Kidney epithelial cell (primary cell): ENCODE results near the gene GRM7. TPM values are rescaled to one million over a fixed set of nuclear protein-coding genes. Genes with fewer than 3 reads are reported as not detected.

Experiments
- DNase-seq: peaks from one replicate; pipeline ENCODE4 v3.0.0-alpha.2; 2010; ENCODE audit warnings: low read depth
- H3K27me3 ChIP-seq: 2 replicates; pipeline ENCODE4 v1.6.0; 2011; ENCODE audit warnings: low read length; ENCODE audit not compliant: control insufficient read depth, insufficient read depth
- H3K36me3 ChIP-seq: 2 replicates; pipeline ENCODE4 v1.5.1; 2011; ENCODE audit warnings: low read length; ENCODE audit not compliant: control insufficient read depth, insufficient read depth
- H3K4me3 ChIP-seq: 2 replicates; pipeline ENCODE4 v1.5.1; 2011; ENCODE audit warnings: low read depth, mild to moderate bottlenecking, control low read depth, low read length
- CTCF ChIP-seq: IDR thresholded peaks from 2 replicates; pipeline ENCODE4 v1.5.1; 2011; ENCODE audit warnings: mild to moderate bottlenecking, moderate library complexity, low read length, control low read depth, inconsistent platforms; ENCODE audit not compliant: insufficient read depth, poor library complexity, severe bottlenecking
- total RNA-seq: library from RNA; depleted of rRNA; stranded (reverse); fragments of >200 nt; gene quantifications from 2 replicates; pipeline ENCODE4 v1.2.3, GENCODE V29; 2015

GRM7 gene
- total RNA-seq, 1 donor from 2014 or later = 0.17 TPM

GRCh38 chr3:7678521-7678920 lies 817.6 kb downstream of the GRM7 start:
- Histone ChIP-seq H3K4me3 (no peak overlapping the region), H3K36me3 (no peaks in the 10 kb centered on the region), H3K27me3 (no peaks in the 10 kb centered on the region)
- DNase-seq = no peak
- no peak for TF ChIP-seq CTCF

DNA sequence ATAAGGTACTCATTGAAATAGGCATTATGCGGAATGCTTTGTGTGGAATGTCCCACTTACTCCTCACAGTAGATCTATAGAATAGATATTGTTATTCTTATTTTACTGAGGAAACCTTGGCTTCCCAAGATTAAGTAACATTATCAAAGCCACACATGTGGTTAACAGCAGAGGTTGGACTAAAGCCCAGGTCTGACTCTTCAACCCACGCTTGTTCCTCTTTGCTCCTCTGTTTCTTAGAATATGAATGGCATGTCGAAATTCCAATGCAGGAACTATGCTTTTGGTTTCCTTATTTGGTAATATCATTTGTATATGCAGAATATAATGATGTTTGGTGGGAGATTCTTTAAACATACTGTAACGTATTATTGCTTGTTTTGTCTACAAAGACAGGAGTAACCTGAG lies 821.9 kb downstream of the GRM7 start:
- DNase-seq = peak; percentile 49
- TF ChIP-seq CTCF = no peak
- no peaks in the 10 kb centered on the region for H3K27me3 ChIP-seq
- no peaks in the 10 kb centered on the region for H3K36me3 ChIP-seq
- H3K4me3 ChIP-seq = no peak overlapping the region

DNA sequence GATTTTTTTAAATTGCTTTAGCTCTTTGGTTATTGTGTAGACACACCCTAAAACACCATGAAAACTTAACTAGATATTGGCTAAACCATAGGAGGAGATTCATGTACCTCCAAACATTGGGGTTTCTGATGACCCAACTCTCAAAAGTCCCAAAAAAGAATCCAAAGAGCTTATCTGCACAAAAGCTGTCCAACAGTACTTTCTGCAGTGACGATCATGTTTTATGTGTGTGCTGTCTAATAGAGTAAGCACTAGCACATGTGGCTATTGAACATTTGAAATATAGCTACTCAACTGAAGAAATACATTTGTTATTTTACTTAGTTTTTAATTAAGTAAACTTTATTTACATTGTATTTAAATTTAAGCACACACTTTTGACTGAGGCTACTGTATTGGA lies 822.5 kb downstream of the GRM7 start:
- H3K27me3 ChIP-seq = no peaks in the 10 kb centered on the region
- H3K36me3 ChIP-seq = no peaks in the 10 kb centered on the region
- H3K4me3 ChIP-seq = no peak overlapping the region
- DNase-seq = no peak
- TF ChIP-seq CTCF = no peak

DNA sequence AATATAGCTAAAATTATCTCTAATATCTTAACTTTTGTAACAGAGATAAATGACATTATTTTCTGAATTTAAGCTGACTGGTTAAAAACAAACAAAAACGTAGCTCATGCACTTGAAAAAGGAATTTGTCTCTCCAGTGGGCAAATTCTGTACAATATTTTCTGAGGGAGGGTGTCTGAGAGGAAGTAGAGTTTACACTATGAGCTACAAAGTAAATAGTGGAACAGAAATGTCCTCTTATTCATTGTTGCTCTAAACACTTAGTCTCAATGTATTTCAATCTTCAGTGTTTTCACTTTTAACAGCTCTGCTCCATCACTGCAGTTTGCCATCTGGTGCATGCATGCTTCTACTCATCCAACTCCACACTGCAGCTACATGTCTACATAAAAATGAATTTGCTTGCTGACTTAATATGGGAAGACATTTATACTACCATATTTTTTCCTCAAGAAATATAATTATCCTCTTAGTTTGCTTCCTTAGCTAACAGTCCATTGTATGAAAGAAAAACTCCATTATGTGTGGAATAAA lies 823.3 kb downstream of the GRM7 start:
- Histone ChIP-seq H3K4me3 (no peak overlapping the region), H3K36me3 (no peaks in the 10 kb centered on the region), H3K27me3 (no peaks in the 10 kb centered on the region)
- TF ChIP-seq CTCF = no peak
- DNase-seq = no peak

DNA sequence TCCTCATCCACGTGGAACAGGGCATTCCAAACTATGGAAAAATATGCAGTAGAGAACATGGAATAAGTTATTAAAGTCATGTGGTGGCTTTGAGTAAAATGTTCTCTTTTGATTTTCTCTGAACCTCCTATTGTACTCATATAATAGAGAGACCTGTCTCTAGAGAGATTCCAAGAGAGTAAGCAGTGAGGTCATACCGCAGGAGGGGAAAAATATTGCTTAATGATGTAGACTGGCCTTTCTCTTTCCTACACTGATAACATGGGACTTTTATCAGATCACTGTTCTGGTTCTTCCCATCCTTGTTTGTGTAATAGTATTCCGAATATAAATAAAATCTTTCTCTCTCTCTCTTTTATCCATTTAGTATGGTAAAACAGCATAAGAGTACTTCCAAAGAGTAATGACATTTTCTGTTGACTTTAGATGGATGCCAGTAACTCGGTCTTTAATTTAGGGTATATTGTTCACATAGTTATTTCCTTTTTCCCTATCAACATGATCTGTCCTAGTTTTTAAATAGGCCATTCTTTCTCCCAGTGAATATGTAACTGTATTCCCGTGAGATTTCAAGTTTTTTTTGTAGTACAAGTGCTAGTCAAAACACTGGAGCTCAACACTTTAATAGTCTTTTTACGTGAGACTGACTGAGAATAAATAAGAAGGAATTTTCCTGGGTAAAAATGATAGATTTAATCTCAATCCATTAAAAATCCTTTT lies 826.7 kb downstream of the GRM7 start:
- no peaks in the 10 kb centered on the region for H3K36me3 ChIP-seq
- H3K27me3 ChIP-seq = no peaks in the 10 kb centered on the region
- no peak overlapping the region for H3K4me3 ChIP-seq
- TF ChIP-seq CTCF = no peak
- DNase-seq = no peak

- Histone ChIP-seq H3K27me3 (no peaks in the 10 kb centered on the region), H3K4me3 (no peak overlapping the region), H3K36me3 (no peaks in the 10 kb centered on the region)
- TF ChIP-seq CTCF = no peak
- DNase-seq = no peak
Measured at GRCh38 chr3:7692866-7693265, 832.0 kb downstream of the GRM7 start.
